HepG2 (cell line): Measurements from ENCODE around the gene POLR3GL. TPM values are rescaled to one million over a fixed set of nuclear protein-coding genes. Genes with fewer than 3 reads are reported as not detected.

Experiments used
- IRX3 ChIP-seq: sonication (generic); formaldehyde crosslinking; IDR thresholded peaks from 2 replicates; pipeline ENCODE4 v1.8.1; 2023; ENCODE audit warnings: mild to moderate bottlenecking, low read depth, missing genetic modification reagents, borderline replicate concordance
- KDM5A ChIP-seq: fragments of 200-600 bp; sonication (generic); IDR thresholded peaks from 2 replicates; pipeline ENCODE4 v1.7.0; 2018; ENCODE audit warnings: antibody characterized with exemption, mild to moderate bottlenecking, low read length, borderline replicate concordance
- NFATC3 ChIP-seq: sonication (generic); formaldehyde crosslinking; IDR thresholded peaks from 2 replicates; pipeline ENCODE4 v1.5.1; 2020; ENCODE audit warnings: mild to moderate bottlenecking, missing genetic modification reagents
- ZNF136 ChIP-seq: sonication (generic); formaldehyde crosslinking; IDR thresholded peaks from 2 replicates; pipeline ENCODE4 v1.8.1; 2022; ENCODE audit warnings: low read depth, mild to moderate bottlenecking, moderate library complexity, missing genetic modification reagents
- ZNF670 ChIP-seq: sonication (generic); formaldehyde crosslinking; IDR thresholded peaks from 2 replicates; pipeline ENCODE4 v1.8.0; 2022; ENCODE audit warnings: mild to moderate bottlenecking, missing genetic modification reagents, borderline replicate concordance
- polyA plus RNA-seq, 8 experiments: library from polyadenylated mRNA; depleted of rRNA in 3 of 8; stranded (reverse) in 7 of 8; unstranded in 1 of 8; fragments of >200 nt; fragmentation: Illumina TruSeq in 4 of 8; extraction: Trizol in 4 of 8; gene quantifications; 2 replicates each; pipeline versions ENCODE4 v1.2.1 to v1.2.3, GENCODE V29; 2011 to 2016; ENCODE audit warnings: low read depth in 4 of 8, missing spikeins in 1 of 8, mixed read lengths in 1 of 8; ENCODE audit not compliant: insufficient read depth in 1 of 8
- total RNA-seq, 5 experiments: library from RNA; depleted of rRNA; stranded (reverse); fragments of >200 nt; fragmentation: Illumina TruSeq; extraction: Trizol; gene quantifications; 2 replicates each; pipeline ENCODE4 v1.2.3, GENCODE V29; 2016; ENCODE audit warnings: low read depth in 1 of 5
- TF ChIP-seq, protein P1 (sequence below): sonication (generic); formaldehyde crosslinking; IDR thresholded peaks from 2 replicates; pipeline ENCODE4 v1.5.0; 2020; ENCODE audit warnings: mild to moderate bottlenecking, missing genetic modification reagents
- TF ChIP-seq, protein P2 (sequence below): sonication (generic); formaldehyde crosslinking; IDR thresholded peaks from 2 replicates; pipeline ENCODE4 v1.8.1; 2023; ENCODE audit warnings: mild to moderate bottlenecking, inconsistent platforms, moderate library complexity, missing genetic modification reagents, borderline replicate concordance
- TF ChIP-seq, protein P3 (sequence below): sonication (generic); formaldehyde crosslinking; IDR thresholded peaks from 2 replicates; pipeline ENCODE4 v1.4.0; 2020; ENCODE audit warnings: mild to moderate bottlenecking, missing genetic modification reagents

The POLR3GL gene
- total and polyA plus RNA-seq, 2 of the 13 experiments (the other 11 are each of a cell fraction or from before 2014, with no cell fraction given) = 11.5 to 12.4 TPM

DNA sequence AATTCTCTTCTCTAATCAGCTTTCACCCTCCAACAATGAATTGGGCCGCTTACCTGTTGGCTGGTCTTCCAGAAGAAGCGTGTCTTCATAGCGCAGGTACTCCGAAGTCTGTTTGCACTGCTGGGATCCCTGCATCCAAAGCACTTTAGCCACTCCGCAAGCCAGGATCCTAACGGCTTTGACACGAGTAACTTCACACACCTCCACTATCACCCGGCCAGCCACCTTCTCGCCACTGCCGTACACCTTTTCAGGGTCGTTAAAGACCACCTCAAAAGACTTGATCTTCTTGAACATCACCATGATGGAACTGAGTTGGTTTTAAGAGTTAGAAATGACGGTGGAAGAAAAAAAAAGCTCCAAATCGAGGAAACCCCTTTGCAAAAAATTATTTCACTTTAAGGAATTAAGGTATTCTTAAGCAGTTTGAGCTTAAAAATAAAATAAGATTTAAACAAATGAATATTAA lies 31.5 kb downstream of the POLR3GL start (continued):
- TF ChIP-seq, protein P1, sequence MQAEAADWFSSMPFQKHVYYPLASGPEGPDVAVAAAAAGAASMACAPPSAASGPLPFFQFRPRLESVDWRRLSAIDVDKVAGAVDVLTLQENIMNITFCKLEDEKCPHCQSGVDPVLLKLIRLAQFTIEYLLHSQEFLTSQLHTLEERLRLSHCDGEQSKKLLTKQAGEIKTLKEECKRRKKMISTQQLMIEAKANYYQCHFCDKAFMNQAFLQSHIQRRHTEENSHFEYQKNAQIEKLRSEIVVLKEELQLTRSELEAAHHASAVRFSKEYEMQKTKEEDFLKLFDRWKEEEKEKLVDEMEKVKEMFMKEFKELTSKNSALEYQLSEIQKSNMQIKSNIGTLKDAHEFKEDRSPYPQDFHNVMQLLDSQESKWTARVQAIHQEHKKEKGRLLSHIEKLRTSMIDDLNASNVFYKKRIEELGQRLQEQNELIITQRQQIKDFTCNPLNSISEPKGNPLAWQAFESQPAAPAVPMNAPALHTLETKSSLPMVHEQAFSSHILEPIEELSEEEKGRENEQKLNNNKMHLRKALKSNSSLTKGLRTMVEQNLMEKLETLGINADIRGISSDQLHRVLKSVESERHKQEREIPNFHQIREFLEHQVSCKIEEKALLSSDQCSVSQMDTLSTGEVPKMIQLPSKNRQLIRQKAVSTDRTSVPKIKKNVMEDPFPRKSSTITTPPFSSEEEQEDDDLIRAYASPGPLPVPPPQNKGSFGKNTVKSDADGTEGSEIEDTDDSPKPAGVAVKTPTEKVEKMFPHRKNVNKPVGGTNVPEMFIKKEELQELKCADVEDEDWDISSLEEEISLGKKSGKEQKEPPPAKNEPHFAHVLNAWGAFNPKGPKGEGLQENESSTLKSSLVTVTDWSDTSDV = peak; percentile 9; the same call in 1 of the 2 replicates
- TF ChIP-seq NFATC3 (CRISPR knock-in tag) (no peak), ZNF670 (CRISPR knock-in tag) (0 out of 2 replicates have a peak, but pooled peaks have one; percentile 45), ZNF136 (CRISPR knock-in tag) (peak; percentile 28; the same call in 1 of the 2 replicates), KDM5A (peak; percentile 70; the same call in 1 of the 2 replicates), IRX3 (CRISPR knock-in tag) (no peak)
- TF ChIP-seq, protein P2, sequence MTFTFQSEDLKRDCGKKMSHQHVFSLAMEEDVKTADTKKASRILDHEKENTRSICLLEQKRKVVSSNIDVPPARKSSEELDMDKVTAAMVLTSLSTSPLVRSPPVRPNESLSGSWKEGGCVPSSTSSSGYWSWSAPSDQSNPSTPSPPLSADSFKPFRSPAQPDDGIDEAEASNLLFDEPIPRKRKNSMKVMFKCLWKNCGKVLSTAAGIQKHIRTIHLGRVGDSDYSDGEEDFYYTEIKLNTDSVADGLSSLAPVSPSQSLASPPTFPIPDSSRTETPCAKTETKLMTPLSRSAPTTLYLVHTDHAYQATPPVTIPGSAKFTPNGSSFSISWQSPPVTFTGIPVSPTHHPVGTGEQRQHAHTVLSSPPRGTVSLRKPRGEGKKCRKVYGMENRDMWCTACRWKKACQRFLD (CRISPR knock-in tag) = no peak
- TF ChIP-seq, protein P3, sequence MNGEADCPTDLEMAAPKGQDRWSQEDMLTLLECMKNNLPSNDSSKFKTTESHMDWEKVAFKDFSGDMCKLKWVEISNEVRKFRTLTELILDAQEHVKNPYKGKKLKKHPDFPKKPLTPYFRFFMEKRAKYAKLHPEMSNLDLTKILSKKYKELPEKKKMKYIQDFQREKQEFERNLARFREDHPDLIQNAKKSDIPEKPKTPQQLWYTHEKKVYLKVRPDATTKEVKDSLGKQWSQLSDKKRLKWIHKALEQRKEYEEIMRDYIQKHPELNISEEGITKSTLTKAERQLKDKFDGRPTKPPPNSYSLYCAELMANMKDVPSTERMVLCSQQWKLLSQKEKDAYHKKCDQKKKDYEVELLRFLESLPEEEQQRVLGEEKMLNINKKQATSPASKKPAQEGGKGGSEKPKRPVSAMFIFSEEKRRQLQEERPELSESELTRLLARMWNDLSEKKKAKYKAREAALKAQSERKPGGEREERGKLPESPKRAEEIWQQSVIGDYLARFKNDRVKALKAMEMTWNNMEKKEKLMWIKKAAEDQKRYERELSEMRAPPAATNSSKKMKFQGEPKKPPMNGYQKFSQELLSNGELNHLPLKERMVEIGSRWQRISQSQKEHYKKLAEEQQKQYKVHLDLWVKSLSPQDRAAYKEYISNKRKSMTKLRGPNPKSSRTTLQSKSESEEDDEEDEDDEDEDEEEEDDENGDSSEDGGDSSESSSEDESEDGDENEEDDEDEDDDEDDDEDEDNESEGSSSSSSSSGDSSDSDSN = 0 out of 2 replicates have a peak, but pooled peaks have one; percentile 24
